ENCODE results near the gene CACNB4. TPM values are rescaled to one million over a fixed set of nuclear protein-coding genes. Genes with fewer than 3 reads are reported as not detected.

CACNB4 gene
- total RNA-seq, 2 experiments from 2014 or later = 0.14 to 0.20 TPM

DNA sequence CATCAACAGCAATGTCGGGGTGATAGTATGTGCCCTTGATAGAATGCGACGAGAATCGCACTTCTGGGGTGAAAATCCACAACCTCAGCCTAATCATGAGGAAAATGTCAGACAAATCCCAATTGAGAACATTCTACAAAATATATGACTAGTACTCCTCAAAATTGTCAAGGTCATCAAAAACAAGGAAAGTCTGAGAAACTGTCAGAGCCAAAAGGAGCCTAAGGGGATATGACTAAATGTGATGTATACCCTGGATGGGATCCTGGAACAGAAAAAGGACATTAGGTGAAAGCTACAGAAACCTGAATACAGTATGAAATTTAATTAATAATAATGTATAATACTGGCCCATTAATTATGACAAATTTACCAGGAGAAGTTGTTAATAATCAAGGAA, 7.6 kb upstream of the CACNB4 start:
- Mint-ChIP-seq H3K4me1 (ENCODE audit: low read depth) (no peaks in the 10 kb centered on the region), H3K4me3 (no peak overlapping the region), H3K9me3 (no peaks in the 10 kb centered on the region), H3K27ac (no peak overlapping the region), H3K27me3 (peaks cover 28% of the 10 kb centered on the region), H3K36me3 (ENCODE audit: low read depth) (no peaks in the 10 kb centered on the region)
- ChIA-PET POLR2A (no interaction called here), CTCF (no interaction called here)
- H3K27me3 ChIP-seq (ENCODE audit: control insufficient read depth in 1 of 2, insufficient read depth in 2 of 2, low read length in 2 of 2) = peaks cover 10 to 12% of the 10 kb centered on the region in 2 experiments
- H3K36me3 ChIP-seq (ENCODE audit: insufficient read depth, low read length) = no peaks in the 10 kb centered on the region
- no peaks in the 10 kb centered on the region for H3K4me1 ChIP-seq (ENCODE audit: insufficient read depth, low read length)
- TF ChIP-seq, protein P1, sequence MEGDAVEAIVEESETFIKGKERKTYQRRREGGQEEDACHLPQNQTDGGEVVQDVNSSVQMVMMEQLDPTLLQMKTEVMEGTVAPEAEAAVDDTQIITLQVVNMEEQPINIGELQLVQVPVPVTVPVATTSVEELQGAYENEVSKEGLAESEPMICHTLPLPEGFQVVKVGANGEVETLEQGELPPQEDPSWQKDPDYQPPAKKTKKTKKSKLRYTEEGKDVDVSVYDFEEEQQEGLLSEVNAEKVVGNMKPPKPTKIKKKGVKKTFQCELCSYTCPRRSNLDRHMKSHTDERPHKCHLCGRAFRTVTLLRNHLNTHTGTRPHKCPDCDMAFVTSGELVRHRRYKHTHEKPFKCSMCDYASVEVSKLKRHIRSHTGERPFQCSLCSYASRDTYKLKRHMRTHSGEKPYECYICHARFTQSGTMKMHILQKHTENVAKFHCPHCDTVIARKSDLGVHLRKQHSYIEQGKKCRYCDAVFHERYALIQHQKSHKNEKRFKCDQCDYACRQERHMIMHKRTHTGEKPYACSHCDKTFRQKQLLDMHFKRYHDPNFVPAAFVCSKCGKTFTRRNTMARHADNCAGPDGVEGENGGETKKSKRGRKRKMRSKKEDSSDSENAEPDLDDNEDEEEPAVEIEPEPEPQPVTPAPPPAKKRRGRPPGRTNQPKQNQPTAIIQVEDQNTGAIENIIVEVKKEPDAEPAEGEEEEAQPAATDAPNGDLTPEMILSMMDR (IDR thresholded peaks at IDR 0.05) = no peak
- ATAC-seq (ENCODE audit: poor library complexity) = no peak
- DNase-seq = no peak
- no peaks in the 10 kb centered on the region for H3K9me3 ChIP-seq (ENCODE audit: control insufficient read depth in 1 of 2, insufficient read depth in 1 of 2, low read length in 2 of 2)
- intact Hi-C loops (cut with DNase I, micrococcal nuclease) = no loop called here
- no peak overlapping the region for H3K4me3 ChIP-seq (ENCODE audit: low read length)
- H3K27ac ChIP-seq (ENCODE audit: low read depth in 1 of 2, low read length in 2 of 2) = no peak overlapping the region

GRCh38 chr2:152103271-152103670, 4.4 kb upstream of the CACNB4 start:
- H3K4me1 ChIP-seq (ENCODE audit: insufficient read depth, low read length) = peaks cover 14% of the 10 kb centered on the region
- H3K27ac Mint-ChIP-seq = no peak overlapping the region
- no peaks in the 10 kb centered on the region for H3K36me3 ChIP-seq (ENCODE audit: insufficient read depth, low read length)
- ATAC-seq (ENCODE audit: poor library complexity) (no peak), DNase-seq (no peak)
- peaks cover 33 to 43% of the 10 kb centered on the region in 2 experiments for H3K27me3 ChIP-seq (ENCODE audit: control insufficient read depth in 1 of 2, insufficient read depth in 2 of 2, low read length in 2 of 2)
- CTCF ChIA-PET = no interaction called here
- H3K27me3 Mint-ChIP-seq = peaks cover 49% of the 10 kb centered on the region
- no peak overlapping the region for H3K4me3 ChIP-seq (ENCODE audit: low read length)
- intact Hi-C loops (cut with DNase I, micrococcal nuclease) = no loop called here
- H3K9me3 Mint-ChIP-seq = no peaks in the 10 kb centered on the region
- H3K4me1 Mint-ChIP-seq (ENCODE audit: low read depth) = peaks cover 7% of the 10 kb centered on the region
- H3K36me3 Mint-ChIP-seq (ENCODE audit: low read depth) = no peaks in the 10 kb centered on the region
- no peaks in the 10 kb centered on the region for H3K9me3 ChIP-seq (ENCODE audit: control insufficient read depth in 1 of 2, insufficient read depth in 1 of 2, low read length in 2 of 2)
- H3K4me3 Mint-ChIP-seq = no peak overlapping the region
- TF ChIP-seq, protein P1 (IDR thresholded peaks at IDR 0.05) = no peak
- no peak overlapping the region for H3K27ac ChIP-seq (ENCODE audit: low read depth in 1 of 2, low read length in 2 of 2)
- POLR2A ChIA-PET = no interaction called here

GRCh38 chr2:152100961-152101360, 2.1 kb upstream of the CACNB4 start:
- Mint-ChIP-seq H3K9me3 (no peaks in the 10 kb centered on the region), H3K4me1 (ENCODE audit: low read depth) (peaks cover 17% of the 10 kb centered on the region), H3K4me3 (no peak overlapping the region), H3K36me3 (ENCODE audit: low read depth) (no peaks in the 10 kb centered on the region), H3K27ac (no peak overlapping the region), H3K27me3 (peaks cover 61% of the 10 kb centered on the region)
- Histone ChIP-seq H3K27ac (ENCODE audit: low read depth in 1 of 2, low read length in 2 of 2) (no peak overlapping the region), H3K27me3 (ENCODE audit: control insufficient read depth in 1 of 2, insufficient read depth in 2 of 2, low read length in 2 of 2) (peaks cover 44 to 60% of the 10 kb centered on the region in 2 experiments), H3K4me3 (ENCODE audit: low read length) (no peak overlapping the region), H3K4me1 (ENCODE audit: insufficient read depth, low read length) (peaks cover 25% of the 10 kb centered on the region), H3K9me3 (ENCODE audit: control insufficient read depth in 1 of 2, insufficient read depth in 1 of 2, low read length in 2 of 2) (no peaks in the 10 kb centered on the region), H3K36me3 (ENCODE audit: insufficient read depth, low read length) (no peaks in the 10 kb centered on the region)
- intact Hi-C loops (cut with DNase I, micrococcal nuclease) = no loop called here
- DNase-seq = no peak
- ChIA-PET CTCF (no interaction called here), POLR2A (no interaction called here)
- ATAC-seq (ENCODE audit: poor library complexity) = no peak
- TF ChIP-seq, protein P1 (IDR thresholded peaks at IDR 0.05) = no peak

Data from CD4-positive, alpha-beta T cell (primary cell).